ENCODE measurements around the gene PIGL. TPM values are rescaled to one million over a fixed set of nuclear protein-coding genes. Genes with fewer than 3 reads are reported as not detected.

The PIGL gene
- total RNA-seq (2022; extraction: Qiagen RNA extraction; ENCODE audit: low read depth), result 11.3 to 19.3 TPM (median 17.6 TPM) in 5 replicates

GRCh38 chr17:16217002-16217635, at the start of gene PIGL:
Gene PIGL, plus strand, starts transcription at chr17:16217210. Its CDS starts 17 bp downstream, at chr17:16217227.

GRCh38 chr17:16215273-16215964, 1.6 kb upstream of the PIGL start, which contains the start of gene NCOR1:
Gene NCOR1, minus strand, starts transcription at chr17:16215534. Its CDS starts 20,965 bp downstream, at chr17:16194569.

GRCh38 chr17:16353317-16354174, 136.5 kb downstream of the PIGL start, which contains the start of gene CENPV:
Gene CENPV, minus strand, starts transcription at chr17:16353469. Its CDS starts 33 bp downstream, at chr17:16353436.

Other genes starting within 250 kb of the PIGL start
- 41.1 to 47.6 TPM (median 45.7 TPM) in 5 replicates for gene ZSWIM7, start 217.5 kb upstream of the PIGL start, total RNA-seq (2022; extraction: Qiagen RNA extraction; ENCODE audit: low read depth)
- gene TTC19, start 217.4 kb upstream of the PIGL start, total RNA-seq (2022; extraction: Qiagen RNA extraction; ENCODE audit: low read depth), result 33.7 to 55.0 TPM (median 49.9 TPM) in 5 replicates
- 68.1 to 79.1 TPM (median 71.0 TPM) in 5 replicates for gene NCOR1, start 1.7 kb upstream of the PIGL start, total RNA-seq (2022; extraction: Qiagen RNA extraction; ENCODE audit: low read depth)
- gene CENPV, start 136.3 kb downstream of the PIGL start, total RNA-seq (2022; extraction: Qiagen RNA extraction; ENCODE audit: low read depth), result 145 to 186 TPM (median 173 TPM) in 5 replicates
- gene UBB, start 163.9 kb downstream of the PIGL start, total RNA-seq (2022; extraction: Qiagen RNA extraction; ENCODE audit: low read depth), result 2,303 to 2,842 TPM (median 2,371 TPM) in 5 replicates
- 0.34 to 1.00 TPM (median 0.41 TPM) in 5 replicates for gene TRPV2, start 198.4 kb downstream of the PIGL start, total RNA-seq (2022; extraction: Qiagen RNA extraction; ENCODE audit: low read depth)

Measured in A549 treated with RU486 at 1 μM for 4 hours (cell line).